Measurements from ENCODE around the gene TOGARAM2. TPM values are rescaled to one million over a fixed set of nuclear protein-coding genes. Genes with fewer than 3 reads are reported as not detected.

Gene TOGARAM2
- total RNA-seq, 1 donor from 2014 or later = 0.23 TPM

DNA sequence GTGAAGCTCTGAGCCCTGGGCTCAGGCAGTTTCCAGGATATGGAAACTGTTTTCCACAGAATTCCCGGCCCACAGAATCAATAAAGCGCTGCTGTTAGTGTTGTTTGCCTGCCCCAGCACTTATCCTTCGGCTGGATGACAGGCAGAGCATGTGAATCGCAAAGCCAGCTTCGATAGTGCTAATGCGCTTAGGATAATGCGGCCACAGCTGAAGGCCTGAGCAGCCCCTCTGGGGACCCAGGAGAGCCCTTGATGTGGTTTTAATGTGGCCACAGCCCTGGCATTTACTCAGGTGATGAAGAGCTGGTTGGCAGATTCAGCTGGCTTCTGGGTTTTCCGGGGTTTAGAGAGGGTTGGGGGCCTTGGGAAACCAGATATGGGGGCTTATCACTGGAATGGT lies 69.5 kb downstream of the TOGARAM2 start:
- Mint-ChIP-seq H3K4me3 (ENCODE audit: unreplicated experiment) (no peak overlapping the region), H3K36me3 (ENCODE audit: low read depth, unreplicated experiment) (no peaks in the 10 kb centered on the region), H3K27me3 (ENCODE audit: unreplicated experiment) (peaks cover 3% of the 10 kb centered on the region), H3K4me1 (ENCODE audit: unreplicated experiment) (peaks cover 4% of the 10 kb centered on the region), H3K27ac (ENCODE audit: unreplicated experiment) (no peak overlapping the region), H3K9me3 (ENCODE audit: unreplicated experiment) (no peaks in the 10 kb centered on the region)
- TF ChIP-seq, protein P1, sequence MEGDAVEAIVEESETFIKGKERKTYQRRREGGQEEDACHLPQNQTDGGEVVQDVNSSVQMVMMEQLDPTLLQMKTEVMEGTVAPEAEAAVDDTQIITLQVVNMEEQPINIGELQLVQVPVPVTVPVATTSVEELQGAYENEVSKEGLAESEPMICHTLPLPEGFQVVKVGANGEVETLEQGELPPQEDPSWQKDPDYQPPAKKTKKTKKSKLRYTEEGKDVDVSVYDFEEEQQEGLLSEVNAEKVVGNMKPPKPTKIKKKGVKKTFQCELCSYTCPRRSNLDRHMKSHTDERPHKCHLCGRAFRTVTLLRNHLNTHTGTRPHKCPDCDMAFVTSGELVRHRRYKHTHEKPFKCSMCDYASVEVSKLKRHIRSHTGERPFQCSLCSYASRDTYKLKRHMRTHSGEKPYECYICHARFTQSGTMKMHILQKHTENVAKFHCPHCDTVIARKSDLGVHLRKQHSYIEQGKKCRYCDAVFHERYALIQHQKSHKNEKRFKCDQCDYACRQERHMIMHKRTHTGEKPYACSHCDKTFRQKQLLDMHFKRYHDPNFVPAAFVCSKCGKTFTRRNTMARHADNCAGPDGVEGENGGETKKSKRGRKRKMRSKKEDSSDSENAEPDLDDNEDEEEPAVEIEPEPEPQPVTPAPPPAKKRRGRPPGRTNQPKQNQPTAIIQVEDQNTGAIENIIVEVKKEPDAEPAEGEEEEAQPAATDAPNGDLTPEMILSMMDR (IDR thresholded peaks at IDR 0.05; ENCODE audit: unreplicated experiment) = no peak
- no peak for DNase-seq (ENCODE audit: low spot score)

DNA sequence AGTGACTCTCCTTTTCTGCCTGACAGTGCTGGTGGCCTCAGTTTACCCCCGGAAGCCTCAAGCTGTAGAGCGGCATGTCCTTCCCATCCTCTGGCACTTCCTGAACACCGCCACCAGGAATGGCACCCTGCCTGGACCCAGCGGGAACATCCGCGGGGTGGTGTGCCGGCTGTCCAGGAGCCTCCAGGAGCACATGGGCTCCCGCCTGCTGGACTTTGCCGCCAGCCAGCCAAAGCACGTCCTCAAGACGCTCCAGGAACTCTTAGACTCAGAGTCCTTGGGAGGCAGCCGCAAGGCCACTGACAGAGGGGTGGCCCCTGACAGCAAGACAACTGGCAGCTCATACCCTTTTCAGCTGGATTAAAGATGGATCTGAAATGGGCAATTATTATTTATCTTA lies 70.6 kb downstream of the TOGARAM2 start:
- peaks cover 3% of the 10 kb centered on the region for H3K27me3 Mint-ChIP-seq (ENCODE audit: unreplicated experiment)
- H3K4me3 Mint-ChIP-seq (ENCODE audit: unreplicated experiment) = no peak overlapping the region
- TF ChIP-seq, protein P1 (IDR thresholded peaks at IDR 0.05; ENCODE audit: unreplicated experiment) = no peak
- no peak overlapping the region for H3K27ac Mint-ChIP-seq (ENCODE audit: unreplicated experiment)
- no peaks in the 10 kb centered on the region for H3K36me3 Mint-ChIP-seq (ENCODE audit: low read depth, unreplicated experiment)
- H3K4me1 Mint-ChIP-seq (ENCODE audit: unreplicated experiment) = peaks cover 4% of the 10 kb centered on the region
- no peak for DNase-seq (ENCODE audit: low spot score)
- H3K9me3 Mint-ChIP-seq (ENCODE audit: unreplicated experiment) = no peaks in the 10 kb centered on the region

DNA sequence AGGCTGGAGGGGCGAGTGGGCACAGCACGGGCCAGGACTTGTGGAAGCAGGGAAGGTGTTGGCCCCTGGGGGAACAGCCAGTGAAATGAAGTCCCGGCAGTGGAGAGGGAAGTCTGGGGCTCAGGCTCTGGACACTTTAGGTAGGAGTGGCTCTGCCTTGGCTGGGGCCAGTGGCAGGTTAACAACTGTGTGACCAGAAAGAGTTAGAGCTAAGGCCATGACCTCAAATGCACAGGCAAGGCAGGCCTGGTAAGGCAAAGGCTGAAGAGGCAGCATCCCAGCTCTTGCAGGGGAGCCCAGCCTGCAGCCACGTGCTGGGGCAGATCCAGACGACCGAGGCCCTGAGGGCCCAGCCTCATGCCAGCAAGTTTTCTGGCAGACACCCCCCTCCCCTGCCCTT lies 71.7 kb downstream of the TOGARAM2 start:
- Mint-ChIP-seq H3K4me1 (ENCODE audit: unreplicated experiment) (peaks cover 4% of the 10 kb centered on the region), H3K36me3 (ENCODE audit: low read depth, unreplicated experiment) (no peaks in the 10 kb centered on the region)

DNA sequence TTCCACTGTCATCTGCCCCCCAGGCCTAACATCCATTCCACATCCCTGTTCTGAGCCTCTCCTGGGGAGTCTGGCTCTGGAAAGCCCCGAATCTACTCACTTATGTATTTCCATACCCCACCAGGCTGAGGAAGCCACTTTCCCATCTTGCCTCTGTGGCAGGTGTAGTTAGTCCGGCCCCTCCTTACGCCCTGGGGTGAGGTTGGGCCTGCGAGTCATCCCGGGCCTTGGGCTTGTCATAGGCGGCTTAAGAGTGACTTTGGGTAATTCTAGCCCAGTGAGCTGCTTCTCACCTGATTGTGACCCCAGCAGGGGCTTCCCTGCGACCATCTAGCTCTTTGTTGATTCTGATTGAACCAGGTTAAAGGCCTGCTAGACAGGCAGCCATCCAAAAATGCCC lies 72.1 kb downstream of the TOGARAM2 start:
- Mint-ChIP-seq H3K27ac (ENCODE audit: unreplicated experiment) (no peak overlapping the region), H3K4me1 (ENCODE audit: unreplicated experiment) (peaks cover 4% of the 10 kb centered on the region), H3K9me3 (ENCODE audit: unreplicated experiment) (no peaks in the 10 kb centered on the region), H3K36me3 (ENCODE audit: low read depth, unreplicated experiment) (no peaks in the 10 kb centered on the region), H3K27me3 (ENCODE audit: unreplicated experiment) (peaks cover 3% of the 10 kb centered on the region), H3K4me3 (ENCODE audit: unreplicated experiment) (no peak overlapping the region)
- TF ChIP-seq, protein P1 (IDR thresholded peaks at IDR 0.05; ENCODE audit: unreplicated experiment) = no peak
- DNase-seq (ENCODE audit: low spot score) = no peak

More for the DNA sequence above, 71.7 kb downstream of the TOGARAM2 start:
- H3K27ac Mint-ChIP-seq (ENCODE audit: unreplicated experiment) = no peak overlapping the region
- TF ChIP-seq, protein P1 (IDR thresholded peaks at IDR 0.05; ENCODE audit: unreplicated experiment) = no peak
- H3K4me3 Mint-ChIP-seq (ENCODE audit: unreplicated experiment) = no peak overlapping the region
- DNase-seq (ENCODE audit: low spot score) = no peak
- H3K27me3 Mint-ChIP-seq (ENCODE audit: unreplicated experiment) = peaks cover 3% of the 10 kb centered on the region
- H3K9me3 Mint-ChIP-seq (ENCODE audit: unreplicated experiment) = no peaks in the 10 kb centered on the region

DNA sequence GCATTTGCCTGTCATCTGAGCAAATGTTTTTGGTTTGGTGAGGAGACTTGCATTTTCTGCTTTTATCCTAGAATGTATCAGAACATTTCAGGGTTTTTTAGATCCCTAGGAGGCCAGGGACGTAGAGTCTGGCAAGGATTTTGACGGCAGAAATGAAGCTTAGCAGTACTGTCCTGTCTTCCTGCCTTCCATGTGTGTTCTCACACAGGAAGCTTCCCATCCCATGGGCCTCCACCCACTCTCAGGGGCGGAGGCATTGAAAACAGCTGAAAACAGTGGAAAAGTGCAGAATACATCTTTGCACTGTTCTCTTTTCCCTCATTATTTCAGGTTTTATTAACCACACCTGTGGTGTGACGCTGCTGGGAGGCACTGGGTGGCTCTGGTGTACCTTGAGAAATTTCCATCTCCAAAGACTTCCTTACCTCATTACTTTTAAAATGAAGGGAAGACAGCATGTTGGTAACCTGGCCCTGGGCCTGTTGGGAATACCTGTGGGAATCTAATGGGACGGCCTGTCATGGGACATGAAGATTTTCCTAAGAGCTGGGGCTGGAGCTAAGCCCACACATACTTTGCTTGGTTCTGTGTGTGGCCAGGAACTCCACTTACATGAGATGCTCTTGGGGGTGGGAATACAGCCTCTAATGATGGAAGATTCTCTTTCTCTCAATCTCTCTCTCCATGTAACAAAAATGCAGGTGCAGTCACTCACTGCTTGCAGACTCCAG lies 72.7 kb downstream of the TOGARAM2 start:
- Mint-ChIP-seq H3K27ac (ENCODE audit: unreplicated experiment) (no peak overlapping the region), H3K27me3 (ENCODE audit: unreplicated experiment) (peaks cover 3% of the 10 kb centered on the region), H3K4me3 (ENCODE audit: unreplicated experiment) (no peak overlapping the region), H3K4me1 (ENCODE audit: unreplicated experiment) (peaks cover 4% of the 10 kb centered on the region), H3K9me3 (ENCODE audit: unreplicated experiment) (no peaks in the 10 kb centered on the region), H3K36me3 (ENCODE audit: low read depth, unreplicated experiment) (no peaks in the 10 kb centered on the region)
- no peak for DNase-seq (ENCODE audit: low spot score)
- TF ChIP-seq, protein P1 (IDR thresholded peaks at IDR 0.05; ENCODE audit: unreplicated experiment) = no peak
